H1 (cell line): ENCODE results near the gene KIAA1755.

Experiments used
- CTCF ChIP-seq, 3 experiments: IDR thresholded peaks; 1 replicate in 2 of 3; 2 replicates in 1 of 3; pipeline versions ENCODE4 v1.5.1 to v1.6.1; 2011; ENCODE audit warnings: low read length in 3 of 3, mild to moderate bottlenecking in 3 of 3, inconsistent platforms in 2 of 3, low read depth in 1 of 3, moderate library complexity in 1 of 3; ENCODE audit not compliant: insufficient read depth in 1 of 3; ENCODE audit errors: control extremely low read depth in 1 of 3
- EP300 ChIP-seq, 2 experiments: IDR thresholded peaks; 1 replicate in 1 of 2; 2 replicates in 1 of 2; pipeline ENCODE4 v1.6.1; 2011 to 2012; ENCODE audit warnings: low read depth in 2 of 2, low read length in 2 of 2, mild to moderate bottlenecking in 2 of 2, borderline replicate concordance in 1 of 2, inconsistent platforms in 1 of 2, moderate library complexity in 1 of 2
- EZH2 ChIP-seq: fragments of 200-600 bp; sonication (generic); IDR thresholded peaks from 2 replicates; pipeline ENCODE4 v1.7.1; 2012; ENCODE audit warnings: low read depth, mild to moderate bottlenecking, moderate library complexity, low read length, inconsistent platforms; ENCODE audit not compliant: severe bottlenecking
- JUN ChIP-seq: IDR thresholded peaks from 2 replicates; pipeline ENCODE4 v1.6.1; 2011; ENCODE audit warnings: low read depth, mild to moderate bottlenecking, improper control_type of control experiment, low read length
- NRF1 ChIP-seq: IDR thresholded peaks from 2 replicates; pipeline ENCODE4 v1.6.1; 2011; ENCODE audit warnings: mild to moderate bottlenecking, low read depth, low read length, improper control_type of control experiment
- RFX5 ChIP-seq: IDR thresholded peaks from 2 replicates; pipeline ENCODE4 v1.6.1; 2011; ENCODE audit warnings: low read depth, low read length, improper control_type of control experiment, borderline replicate concordance
- YY1 ChIP-seq: IDR thresholded peaks from 2 replicates; pipeline ENCODE4 v1.6.1; 2011; ENCODE audit warnings: low read depth, mild to moderate bottlenecking, low read length

GRCh38 chr20:38300438-38300837 is 39.9 kb upstream of the KIAA1755 start:
- TF ChIP-seq JUN: no peak
- no peak for TF ChIP-seq EP300 (IDR thresholded peaks at IDR 0.05; ENCODE audit: borderline replicate concordance in 1 of 2, low read depth in 2 of 2, low read length in 2 of 2)
- no peak for TF ChIP-seq CTCF (IDR thresholded peaks at IDR 0.05; ENCODE audit: control extremely low read depth in 1 of 3, insufficient read depth in 1 of 3, low read depth in 1 of 3, low read length in 3 of 3)
- no peak for TF ChIP-seq NRF1
- TF ChIP-seq YY1: no peak
- TF ChIP-seq RFX5: no peak
- TF ChIP-seq EZH2: no peak
